COLO668 (cell line): ENCODE data around the gene HS6ST3.

Source experiments
- DNase-seq: peaks from one replicate; lab custom pipeline; 2025; ENCODE audit not compliant: unreplicated experiment; lab: John Stamatoyannopoulos, UW

The HS6ST3 gene

DNA sequence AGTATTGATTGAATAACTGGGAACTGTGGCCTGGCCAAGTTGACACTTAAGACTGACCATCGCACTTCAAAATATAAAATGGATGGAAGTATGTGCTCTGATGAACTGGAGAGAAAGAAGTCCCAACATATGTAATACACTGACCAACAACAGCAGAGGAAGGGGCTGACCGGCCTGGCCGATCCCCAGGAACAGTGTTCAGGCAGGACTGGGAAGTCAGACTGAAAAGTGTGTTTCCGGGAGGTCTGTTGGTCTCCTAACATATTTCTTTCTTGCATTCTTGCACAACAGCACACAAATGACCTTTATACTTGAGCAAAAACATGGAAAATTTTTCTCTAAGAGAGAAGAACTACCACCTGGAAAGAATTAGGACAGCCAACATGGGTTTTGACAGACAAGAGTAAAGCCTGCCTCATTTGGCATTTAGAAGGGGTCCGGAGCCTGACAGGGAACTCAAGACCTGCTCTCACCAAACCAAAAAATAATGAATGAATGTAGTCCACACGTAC is 606.5 kb downstream of the HS6ST3 start:
- DNase-seq = no peak

DNA sequence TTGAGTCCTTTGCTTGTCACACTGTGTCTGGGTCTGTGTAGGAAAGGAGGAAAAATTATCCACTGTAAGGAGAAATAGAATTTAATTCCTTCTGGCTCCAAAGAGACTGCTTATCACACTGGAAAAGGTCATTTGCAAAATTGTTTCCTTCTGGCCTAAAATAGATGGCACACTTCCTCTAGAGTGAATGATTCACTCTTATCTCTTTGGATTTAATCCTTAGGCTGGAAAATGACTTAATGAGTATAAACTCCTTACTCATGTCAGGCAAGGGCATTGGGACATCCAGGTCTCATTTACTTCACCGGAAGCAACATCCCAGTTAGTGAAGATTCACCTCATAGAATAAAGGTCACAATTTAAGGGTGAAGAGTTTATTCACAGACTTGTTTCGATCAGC is 610.8 kb downstream of the HS6ST3 start:
- no peak for DNase-seq

DNA sequence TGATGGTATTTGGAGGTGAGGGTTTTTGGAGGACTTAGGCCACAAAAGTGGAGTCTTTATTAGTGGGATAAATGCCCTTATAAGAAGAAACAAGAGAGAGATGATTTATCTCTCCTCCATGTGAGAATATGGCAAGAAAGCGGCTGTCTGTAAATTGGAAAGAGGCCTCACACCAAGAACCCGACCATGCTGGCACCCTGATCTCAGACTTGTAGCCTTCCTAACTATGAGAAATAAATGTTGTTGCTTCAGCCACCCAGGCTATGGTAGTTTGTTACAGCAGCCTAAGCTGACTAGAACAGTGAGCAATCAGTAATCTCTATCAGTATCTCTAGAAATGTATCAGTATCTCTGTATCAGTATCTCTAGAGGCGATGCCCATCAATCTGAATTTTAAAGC is 617.2 kb downstream of the HS6ST3 start:
- DNase-seq = no peak

DNA sequence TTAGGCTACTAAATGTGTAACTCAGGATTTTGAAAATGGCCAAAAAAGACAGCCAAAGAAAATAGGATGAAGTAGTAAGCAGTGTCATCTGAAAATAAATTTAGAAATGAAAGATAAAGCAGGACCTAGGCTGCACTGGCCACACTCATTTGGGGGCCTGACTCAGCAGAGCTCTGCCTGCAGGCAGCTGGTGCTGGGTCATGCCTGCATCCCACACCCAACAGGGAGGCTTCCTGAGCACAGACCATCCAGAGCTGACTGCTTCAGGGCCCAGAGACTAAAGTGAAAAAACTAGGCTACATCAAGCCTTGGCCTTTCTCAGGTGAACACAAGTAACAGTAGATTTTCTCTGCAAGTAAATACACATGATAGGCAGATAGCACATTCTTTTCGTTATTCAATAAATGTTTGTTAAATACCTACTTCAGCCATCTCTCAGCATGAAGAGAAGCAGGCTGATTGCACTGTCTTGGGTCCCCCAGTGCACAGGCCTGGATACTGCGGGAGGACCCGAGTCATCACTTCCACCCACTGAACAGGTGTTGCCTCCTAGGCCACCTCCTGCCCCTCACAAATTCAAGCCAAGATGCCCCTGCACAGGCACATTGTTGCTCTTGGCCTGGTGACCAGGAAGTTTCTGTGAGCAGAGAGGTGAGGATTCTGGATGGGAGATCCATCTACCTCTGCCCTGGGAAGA is 620.4 kb downstream of the HS6ST3 start:
- DNase-seq = no peak

DNA sequence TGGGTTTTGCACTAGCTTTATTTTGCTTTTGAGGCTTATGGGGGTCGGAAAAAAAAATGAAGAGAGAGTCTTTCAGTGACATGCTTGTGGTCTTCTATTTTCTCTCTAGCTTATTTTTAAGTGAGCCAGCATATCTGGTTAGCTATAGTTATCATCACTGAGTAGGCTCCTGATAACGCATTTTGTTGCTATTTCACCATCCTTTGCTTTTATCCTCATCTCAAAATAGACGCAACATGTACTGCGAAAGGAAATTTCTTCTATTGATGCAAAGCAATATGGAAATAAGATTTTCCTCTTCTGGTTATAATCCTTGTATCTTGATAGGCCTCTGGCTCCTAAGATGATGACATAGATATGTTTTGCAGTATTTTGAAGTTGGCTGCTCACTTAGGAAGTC is 630.5 kb downstream of the HS6ST3 start:
- DNase-seq = no peak

DNA sequence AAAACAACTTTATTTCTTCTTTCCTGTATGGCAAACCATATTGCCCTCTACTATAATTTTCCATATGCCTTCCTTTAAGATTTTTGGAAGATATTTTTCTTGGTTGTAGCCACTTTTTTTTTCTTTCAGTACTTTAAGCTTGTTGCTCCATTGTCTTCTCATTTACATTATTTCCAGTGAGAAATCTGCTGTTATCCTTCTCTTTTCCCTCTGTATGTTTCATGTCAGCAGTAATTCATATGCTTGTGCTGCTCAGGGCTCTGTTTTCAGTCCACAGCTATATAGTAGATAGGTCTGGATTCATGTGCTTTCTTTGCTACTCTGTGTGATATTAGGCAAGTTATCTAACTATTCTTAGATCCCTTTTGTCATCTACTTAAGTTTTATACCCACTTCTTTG is 636.7 kb downstream of the HS6ST3 start:
- DNase-seq = no peak

DNA sequence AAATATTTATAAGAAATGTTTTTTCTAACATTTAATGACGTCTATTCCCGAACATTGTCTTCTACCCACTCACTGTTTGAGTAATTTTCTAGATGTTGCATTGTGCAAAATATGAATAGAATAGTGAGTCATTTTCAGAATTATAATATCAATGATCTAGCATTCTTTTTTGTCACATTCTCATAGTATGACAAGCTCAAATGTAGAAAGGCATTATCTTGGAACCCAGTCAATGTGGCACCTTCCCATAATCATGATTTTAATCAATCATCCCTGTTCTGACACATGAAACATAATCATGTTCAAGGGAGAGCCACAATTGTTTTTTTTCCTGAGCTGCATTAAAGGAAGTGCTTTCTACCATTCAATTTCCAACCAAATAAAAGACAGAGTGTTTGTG is 638.6 kb downstream of the HS6ST3 start:
- DNase-seq = no peak

DNA sequence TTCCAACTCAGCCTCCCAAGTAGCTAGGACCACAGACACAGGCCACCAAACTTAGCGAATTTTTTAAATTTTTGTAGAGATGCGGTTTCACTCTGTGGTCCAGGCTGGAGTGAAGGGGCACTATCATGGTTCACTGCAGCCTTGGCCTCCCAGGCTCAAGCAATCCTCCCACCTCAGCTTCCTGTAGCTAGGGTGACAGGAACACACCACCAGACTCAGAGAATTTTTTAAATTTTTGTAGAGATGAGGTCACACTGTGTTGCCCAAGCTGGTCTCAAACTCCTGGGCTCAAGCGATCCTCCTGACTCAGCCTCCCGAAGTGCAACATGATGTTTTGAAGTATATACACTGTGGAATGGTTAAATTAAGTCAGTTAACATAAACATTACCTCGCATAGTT is 640.8 kb downstream of the HS6ST3 start:
- DNase-seq = no peak

DNA sequence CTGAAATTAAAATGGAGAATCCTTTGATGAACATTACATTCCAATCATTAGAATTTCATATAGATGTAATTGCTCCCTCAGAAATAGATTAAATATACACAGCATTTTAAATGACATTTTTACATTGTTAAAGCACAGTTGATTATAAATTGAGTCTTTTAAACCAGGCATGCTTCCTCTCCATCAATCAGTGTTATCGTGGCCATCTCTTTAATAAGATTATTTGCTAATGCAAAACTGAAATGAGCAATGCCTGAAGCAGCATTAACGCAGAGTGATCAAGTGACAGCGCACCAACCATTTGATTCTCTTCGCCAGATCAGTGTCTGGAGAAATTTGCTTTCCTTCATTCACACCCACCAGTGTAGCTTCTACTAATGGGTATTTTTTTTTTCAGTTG is 644.6 kb downstream of the HS6ST3 start:
- DNase-seq = no peak

DNA sequence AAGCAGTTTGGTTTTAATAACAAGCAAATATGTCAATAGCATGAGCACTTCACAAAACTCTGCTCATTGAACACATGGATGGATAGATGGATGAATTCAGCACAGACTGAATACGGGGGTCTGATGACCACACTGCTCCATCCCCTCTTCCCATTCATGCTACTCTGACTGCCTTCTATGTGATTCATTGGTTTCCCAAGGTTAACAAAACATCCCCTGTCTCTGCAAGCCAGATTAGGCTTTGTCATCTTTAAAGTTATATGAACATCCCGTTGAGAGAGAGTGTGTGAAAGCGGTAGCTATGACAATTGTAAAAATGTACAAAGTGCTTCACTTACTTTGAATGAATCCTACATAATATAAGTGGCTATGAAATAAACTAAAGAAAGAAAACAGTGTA is 651.9 kb downstream of the HS6ST3 start:
- DNase-seq = no peak

DNA sequence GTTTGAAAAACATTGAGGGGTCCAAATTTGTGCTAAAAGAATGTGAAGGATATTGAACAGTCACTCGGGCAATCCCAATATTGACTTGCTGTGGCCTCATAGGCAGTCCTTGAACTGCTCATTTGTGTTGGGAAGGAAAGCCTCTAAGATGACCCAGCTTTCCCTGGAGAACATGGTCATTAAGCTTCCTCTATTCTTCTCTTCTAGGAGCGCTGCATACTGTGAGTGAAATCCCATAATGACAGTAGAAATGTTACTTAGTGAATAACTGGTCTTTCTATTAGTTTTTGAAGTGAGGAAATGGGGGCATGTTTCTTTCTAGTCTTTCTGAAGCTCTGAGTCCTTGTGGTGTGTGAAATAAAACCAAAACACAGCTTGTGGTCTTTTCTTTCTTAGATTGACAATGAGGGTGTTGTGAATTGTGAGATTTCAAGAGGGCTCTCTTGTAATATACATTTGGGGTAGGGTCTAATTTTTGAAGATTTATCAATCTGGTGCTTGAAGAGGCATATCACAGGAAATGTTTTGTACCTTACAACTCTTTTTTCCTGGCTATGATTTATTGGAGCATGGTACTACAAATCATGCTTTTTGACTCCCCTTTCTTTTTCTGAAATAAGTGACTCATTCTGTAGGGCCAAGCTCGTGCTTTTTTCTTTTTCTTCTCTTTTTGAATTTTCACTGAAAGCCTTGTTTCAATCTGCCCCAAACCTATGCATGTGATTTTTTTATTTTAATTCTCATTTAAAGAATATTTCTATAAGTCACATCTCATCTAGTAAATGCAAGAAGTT is 653.6 kb downstream of the HS6ST3 start:
- DNase-seq = no peak

DNA sequence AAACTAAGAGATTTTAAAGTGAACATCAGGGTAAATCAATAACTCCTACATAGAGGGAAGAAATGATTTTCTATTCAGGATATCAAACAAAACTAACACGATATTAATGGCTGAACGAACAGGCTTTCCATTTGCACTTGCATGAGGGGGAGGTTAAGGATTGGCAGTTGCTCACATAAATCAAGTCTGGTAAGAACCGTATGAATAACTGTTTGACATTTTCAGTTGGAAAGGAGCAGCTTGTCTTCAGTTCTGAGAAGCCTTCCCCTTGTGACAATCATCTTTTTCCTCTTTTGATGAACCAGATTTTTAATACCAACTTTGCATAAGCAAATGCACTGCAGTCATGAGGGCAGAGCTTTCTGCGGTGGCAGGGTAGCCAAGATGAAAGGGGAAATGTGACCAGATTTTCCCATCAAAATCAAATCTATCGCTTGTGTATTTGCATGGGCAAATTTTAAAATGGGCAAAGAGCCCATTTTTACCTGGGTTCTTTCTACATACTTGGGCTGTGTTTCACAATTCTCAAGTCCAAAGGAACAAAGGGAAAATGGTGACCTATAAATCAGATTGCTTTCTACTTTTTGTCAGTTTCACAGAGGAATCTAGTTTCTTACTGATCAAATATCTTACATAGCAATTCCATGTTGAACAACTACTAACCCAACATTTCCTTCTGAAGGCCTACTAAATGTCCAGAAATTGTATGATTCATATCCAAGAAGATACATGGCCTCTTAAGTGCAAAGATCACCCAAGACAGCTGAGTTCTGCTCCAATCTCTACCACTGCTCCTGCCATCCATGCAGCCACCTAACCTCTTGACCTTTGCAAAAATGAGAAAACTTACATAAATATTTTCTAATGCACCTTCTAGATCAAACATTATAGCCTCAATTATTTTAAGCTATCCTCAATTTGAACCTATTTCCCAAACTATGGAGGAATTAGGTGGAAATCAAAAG is 654.7 kb downstream of the HS6ST3 start:
- no peak for DNase-seq

DNA sequence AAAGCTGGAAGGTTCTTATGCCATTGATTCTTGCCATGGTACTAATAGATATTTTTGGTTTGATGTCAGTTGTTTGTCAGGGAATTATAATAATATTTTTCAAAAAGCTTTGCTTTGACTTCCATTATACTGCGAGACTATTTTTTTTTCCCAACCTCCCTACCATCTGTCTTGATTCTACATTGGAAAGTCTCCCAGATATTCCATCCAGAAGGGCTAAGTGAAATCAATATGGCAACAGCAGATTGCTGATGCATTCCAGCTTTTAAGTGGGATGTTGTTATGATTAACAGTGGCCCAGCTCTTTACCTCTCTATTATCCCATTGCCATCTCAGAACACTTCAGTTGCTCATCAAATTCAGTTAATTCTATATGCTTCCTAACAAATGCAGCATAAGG is 657.0 kb downstream of the HS6ST3 start:
- no peak for DNase-seq

DNA sequence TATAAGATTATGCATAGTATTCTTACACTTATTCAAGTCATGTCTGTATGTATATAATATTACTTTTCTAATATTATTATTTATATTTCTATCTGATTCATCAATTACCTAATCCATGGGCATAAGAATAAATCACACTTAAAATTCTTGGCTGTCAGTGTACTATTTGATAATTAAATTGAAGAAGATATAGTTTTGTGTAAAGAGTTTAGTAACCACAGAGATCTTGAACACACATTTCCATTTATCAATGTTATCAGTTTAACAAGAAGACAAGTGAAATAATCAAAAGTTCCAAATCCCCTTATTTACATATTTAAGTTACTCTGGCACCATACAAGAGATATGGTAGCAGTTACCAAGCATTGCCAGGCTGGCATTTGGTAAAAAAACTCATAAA is 659.9 kb downstream of the HS6ST3 start:
- no peak for DNase-seq

DNA sequence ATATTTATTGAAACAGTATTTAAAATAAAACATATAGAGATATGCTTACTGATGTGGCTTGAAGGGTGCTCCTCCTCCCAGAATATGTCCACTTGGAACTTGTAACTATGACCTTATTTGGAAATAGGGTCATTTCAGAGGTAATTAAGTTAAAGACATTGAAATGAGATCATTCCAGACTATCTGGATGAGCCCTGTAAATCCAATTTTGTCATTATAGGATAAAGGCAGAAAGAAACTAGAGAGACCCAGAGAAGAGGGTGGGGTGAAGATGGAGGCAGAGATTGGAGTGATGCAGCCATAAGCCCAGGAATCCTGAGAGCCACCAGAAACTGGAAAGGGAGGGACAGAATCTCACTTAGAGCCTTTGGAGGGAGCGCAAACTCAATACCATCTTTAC is 661.2 kb downstream of the HS6ST3 start:
- no peak for DNase-seq

DNA sequence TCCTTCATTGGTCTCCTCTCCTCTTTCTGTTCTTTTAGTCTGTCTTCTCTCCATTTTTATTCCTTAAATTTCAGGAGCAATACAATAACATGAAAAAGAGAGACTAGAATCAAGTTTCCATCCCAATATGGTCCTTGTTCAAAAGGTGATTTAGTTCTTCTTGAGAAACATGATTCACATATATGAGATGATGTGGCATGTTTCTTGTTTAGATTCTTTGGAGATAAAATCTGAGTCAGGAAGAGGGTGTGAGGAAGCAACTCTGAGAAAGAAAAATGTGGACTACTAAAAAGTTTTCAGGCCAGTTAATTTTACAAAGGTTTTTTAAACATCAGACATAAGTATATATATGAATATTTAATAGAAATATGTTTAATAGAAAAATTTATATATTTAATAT is 673.0 kb downstream of the HS6ST3 start:
- no peak for DNase-seq

DNA sequence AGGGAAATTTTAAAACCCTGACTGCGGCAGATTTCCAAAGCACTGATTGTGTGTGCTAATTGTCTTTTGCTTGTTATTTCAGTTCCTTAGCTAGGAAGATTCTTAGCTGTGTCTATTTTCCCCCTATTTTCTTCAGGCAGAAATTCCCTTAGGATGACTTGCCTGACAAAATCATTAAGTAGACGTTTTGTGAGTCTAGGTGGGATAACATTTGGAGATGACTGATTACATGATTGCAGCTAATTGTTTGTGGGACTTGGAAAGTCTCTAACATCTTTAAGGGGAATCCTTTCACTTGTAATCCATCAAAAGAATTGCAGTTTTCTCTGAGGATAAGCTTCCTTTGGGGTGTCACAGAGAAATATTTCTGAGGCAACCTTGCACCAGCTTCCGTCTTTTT is 676.4 kb downstream of the HS6ST3 start:
- DNase-seq = no peak

DNA sequence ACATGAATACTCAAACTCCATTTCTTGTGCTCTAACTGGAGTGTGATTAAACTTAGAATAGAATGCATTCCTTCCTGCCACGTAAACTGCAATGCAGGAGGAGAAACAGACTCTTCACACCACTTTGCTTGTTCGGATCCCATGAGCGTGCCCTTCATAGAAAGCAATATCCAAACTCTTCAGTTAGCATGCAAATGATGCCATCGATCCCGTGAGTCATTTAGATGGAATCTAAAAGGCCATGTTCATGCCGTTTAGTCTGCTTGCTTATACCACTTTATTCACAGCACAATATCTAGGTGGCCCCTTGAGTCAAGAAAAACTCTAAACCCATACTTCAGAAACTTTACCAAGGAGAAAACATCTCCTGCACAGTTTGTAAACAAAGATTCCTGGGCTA is 678.6 kb downstream of the HS6ST3 start:
- DNase-seq = no peak

DNA sequence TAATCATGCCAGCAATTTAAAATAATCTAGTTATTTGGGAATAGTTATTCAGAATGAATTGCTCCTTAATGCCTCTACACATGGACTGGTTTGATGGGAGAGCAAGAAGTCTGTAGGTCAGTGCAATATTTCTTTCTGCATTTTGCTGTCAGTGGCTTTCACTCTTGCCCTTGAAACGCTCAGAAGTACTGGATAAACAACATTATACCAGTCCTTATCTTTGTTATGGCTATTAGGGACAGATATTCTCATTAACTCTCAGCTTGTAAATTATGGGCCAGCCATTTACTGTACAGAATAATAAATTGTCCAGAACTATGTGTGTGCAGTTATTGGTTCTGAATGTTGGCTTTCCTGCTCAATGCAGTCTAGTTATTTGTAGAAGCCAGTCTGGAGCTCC is 680.0 kb downstream of the HS6ST3 start:
- DNase-seq = no peak

DNA sequence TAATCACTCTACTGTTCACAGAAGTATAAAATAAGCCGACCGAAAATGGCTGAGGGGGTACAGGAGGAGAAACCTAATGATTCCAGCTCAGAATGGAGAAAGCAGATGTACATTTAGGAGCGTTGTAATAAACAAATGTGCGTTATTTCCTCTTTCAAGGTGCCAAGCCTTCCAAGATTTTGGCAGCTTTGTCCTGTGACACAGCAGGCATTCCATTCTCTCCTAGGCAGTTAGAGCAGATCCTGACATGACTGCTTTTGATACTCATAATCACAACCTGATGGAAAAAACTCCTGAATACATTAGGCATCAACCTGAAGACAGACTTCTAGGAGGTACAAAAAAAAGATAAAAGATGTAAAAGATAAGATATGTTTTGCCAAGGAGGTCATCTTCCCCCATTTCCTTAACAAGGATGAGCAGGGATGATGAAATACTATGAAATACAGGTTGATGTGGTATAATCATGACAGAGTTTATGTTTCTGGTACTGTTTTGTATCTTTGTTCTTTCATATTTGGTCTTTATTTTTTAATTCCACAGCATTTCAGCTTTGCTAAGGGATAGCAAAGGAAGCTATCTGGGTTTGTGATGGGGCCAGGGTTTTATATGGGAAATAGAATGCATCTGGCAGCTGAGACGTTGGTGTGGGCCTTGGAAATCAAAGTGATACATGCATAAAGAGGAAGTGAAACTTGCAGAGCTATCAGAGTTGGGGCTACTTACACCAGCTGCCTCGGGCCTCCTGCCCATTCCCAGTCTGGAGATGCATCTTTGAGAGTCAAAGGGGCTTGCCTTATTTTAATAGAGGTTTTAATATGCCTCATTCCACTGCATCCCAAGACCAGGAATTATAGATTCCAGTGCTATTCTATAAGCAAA is 681.8 kb downstream of the HS6ST3 start:
- DNase-seq = no peak
